Femur (tissue), 1 donor: Measurements from ENCODE around the gene RASL10B.

Source experiments
- DNase-seq: peaks from one replicate; pipeline ENCODE4 v3.0.0-alpha.2; 2017

The RASL10B gene

GRCh38 chr17:35766489-35766877 lies 35.0 kb downstream of the RASL10B start:
- no peak for DNase-seq

- no peak for DNase-seq
These were observed 35.6 kb downstream of the RASL10B start for GRCh38 chr17:35766903-35767510.

DNA sequence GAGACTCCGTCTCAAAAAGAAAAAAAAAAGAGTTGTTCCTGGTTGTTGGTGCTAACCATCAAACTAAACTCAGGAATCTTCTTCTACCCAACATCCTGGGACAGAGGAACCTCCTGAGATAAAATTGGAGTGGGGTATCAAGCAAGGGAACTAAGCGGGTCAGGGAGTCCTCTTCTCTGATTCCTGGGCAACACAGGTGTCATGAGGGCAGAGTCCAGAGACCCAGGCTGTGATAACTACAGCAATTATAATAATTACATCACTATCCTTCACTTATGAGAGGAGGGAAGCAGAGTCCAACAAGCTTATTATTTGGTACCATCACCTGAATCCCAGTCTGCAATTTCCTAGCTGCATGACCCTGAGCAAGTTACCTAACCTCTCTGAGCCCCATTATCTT lies 37.4 kb downstream of the RASL10B start:
- DNase-seq, result no peak

DNA sequence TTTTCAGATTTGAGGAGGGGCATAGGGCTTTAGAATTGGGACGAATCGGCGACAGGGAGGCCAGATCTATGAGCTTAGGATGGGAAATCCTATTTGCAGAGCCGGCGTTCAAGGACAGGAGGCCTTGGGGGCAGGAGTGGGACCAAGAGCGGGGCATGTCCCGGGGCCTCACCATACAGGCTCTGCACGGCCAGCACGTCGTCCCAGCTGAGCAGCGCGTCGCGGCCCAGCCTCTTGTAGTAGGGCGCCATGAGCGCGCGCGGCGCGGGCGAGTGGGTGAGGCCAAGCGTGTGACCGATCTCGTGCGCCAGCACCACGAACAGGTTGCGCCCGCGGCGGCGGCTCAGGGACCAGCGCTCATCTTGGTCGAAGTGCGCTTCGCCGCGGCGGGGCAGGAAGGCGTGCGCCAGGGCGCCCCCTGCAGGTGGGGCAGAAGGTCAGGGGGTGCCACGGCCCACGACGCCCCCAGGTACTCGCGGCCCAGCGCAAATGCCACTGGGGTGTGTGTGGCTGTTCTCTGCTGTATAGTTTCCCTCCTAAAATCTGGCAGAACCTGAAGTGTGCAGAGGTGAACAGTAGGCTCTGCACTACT lies 38.6 kb downstream of the RASL10B start:
- DNase-seq, result no peak

- no peak for DNase-seq
These were observed 41.7 kb downstream of the RASL10B start for GRCh38 chr17:35773129-35773528.

DNA sequence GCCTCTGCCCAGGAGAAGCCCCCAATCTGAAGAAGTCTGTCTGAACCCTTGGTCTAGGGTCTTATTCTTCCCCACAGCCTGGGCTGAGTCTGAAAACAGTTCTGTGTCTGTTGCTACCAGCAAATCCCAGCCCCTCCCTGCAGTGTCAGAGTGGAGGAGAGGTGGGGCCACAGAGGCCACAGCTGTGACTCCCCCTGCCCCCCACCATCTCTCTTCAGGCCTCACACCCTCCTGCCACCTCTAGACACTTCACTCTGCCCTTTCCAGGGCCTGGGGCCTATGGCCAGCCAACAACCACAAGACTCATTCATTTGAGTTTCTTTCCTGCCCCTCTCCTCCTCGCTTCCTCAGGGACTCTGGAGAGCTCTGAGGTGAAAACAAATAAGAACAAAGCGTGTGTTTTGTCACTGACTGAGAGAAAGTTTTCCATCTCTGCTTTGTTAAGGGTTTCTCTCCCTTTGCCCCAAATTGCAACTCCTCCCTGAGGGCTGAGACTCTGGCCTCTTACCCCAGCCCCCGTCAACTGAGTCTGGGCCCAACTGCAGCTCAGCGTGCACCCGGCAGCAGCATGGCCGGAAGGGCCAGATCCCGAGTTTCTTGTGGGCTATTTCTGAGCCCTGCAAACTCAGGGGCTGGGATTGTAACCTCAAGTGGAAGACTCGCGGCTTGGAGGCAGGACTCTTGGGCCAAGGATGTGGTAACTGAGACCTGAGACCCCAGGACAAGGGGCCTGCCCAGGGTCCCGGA lies 42.4 kb downstream of the RASL10B start:
- peak; percentile 33 for DNase-seq

DNA sequence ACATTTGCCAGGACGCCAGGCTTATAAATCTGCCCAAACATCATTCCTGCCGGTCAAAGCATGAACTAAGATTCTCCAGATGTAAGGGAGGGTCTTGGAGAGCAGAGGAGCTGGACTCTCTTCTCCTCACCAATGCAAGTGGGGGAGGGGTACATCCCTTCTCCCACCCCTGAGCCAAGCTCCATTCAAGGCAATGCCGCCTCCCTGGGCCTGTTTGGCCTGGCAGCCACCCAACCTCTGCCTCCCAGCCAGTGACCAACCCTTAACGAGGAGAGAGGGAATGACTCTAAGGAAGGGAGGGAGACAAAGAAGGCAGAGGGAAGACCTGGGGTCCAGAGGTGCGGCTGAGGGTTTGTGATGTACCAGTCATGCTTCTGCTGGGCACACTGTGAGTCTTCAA lies 43.1 kb downstream of the RASL10B start:
- peak; percentile 75 for DNase-seq

GRCh38 chr17:35775039-35775438 lies 43.6 kb downstream of the RASL10B start:
- no peak for DNase-seq

DNA sequence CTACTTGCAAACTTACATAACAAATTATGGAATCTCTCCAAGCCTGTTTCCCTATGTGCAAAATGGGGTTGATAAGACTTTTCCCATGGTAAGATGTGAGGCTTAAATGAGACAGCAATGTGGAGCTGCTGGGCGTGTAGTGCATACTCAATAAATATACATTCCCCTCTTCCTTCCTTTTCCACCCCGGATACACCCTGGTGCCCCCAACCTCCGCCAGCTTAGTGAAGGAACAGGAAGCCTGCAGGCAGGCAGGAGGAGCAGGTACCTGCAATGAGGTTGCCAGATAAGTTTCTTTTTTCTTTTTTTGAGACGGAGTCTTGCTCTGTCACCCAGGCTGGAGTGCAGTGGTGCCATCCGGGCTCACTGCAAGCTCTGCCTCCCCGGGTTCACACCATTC lies 44.1 kb downstream of the RASL10B start:
- DNase-seq, result no peak

GRCh38 chr17:35778641-35779196 lies 47.3 kb downstream of the RASL10B start:
- DNase-seq, result no peak

- DNase-seq, result no peak
These were observed 49.5 kb downstream of the RASL10B start for GRCh38 chr17:35780950-35781349.

DNA sequence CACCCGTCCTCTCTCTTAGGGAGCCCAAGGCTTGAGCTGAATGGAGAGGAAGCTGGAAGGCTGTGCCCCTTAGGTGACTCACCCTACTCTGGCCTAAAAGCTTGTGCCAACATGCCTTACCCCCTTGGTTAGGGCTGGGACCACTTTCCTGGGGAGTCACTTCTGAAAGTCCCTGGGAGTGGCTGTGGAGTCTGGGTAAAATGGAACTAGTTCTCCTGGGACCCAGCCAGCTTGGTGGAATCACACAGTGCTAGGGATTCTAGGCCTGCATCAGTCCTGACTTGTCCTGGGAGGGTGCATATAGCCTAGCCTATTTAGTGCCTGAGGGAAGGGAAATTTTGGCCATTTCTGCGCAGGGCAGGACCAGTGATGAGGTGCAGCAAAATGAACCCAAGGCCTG lies 53.5 kb downstream of the RASL10B start:
- no peak for DNase-seq

GRCh38 chr17:35786941-35787432 lies 55.5 kb downstream of the RASL10B start:
- no peak for DNase-seq

GRCh38 chr17:35788477-35789368 lies 57.3 kb downstream of the RASL10B start:
- DNase-seq, result no peak

- DNase-seq, result no peak
These were observed 59.4 kb downstream of the RASL10B start for GRCh38 chr17:35790841-35791240.

GRCh38 chr17:35791681-35792350 lies 60.4 kb downstream of the RASL10B start:
- no peak for DNase-seq
